ENCODE data around the gene PRX.

The PRX gene

GRCh38 chr19:40360020-40360707 lies 53.0 kb downstream of the PRX start:
- no peak for TF ChIP-seq CTCF (IDR thresholded peaks at IDR 0.05; ENCODE audit: low read depth, low read length, missing control alignments)
- no peak overlapping the region for H3K4me3 ChIP-seq (replicated peaks; ENCODE audit: low read depth, low read length)
- DNase-seq (ENCODE audit: extremely low read depth, low read depth), result no peak

- no peak overlapping the region for H3K4me3 ChIP-seq (replicated peaks; ENCODE audit: low read depth, low read length)
- no peak for DNase-seq (ENCODE audit: extremely low read depth, low read depth)
- no peak for TF ChIP-seq CTCF (IDR thresholded peaks at IDR 0.05; ENCODE audit: low read depth, low read length, missing control alignments)
These were observed 54.4 kb downstream of the PRX start for GRCh38 chr19:40358773-40359172.

- DNase-seq (ENCODE audit: extremely low read depth, low read depth), result no peak
- no peak for TF ChIP-seq CTCF (IDR thresholded peaks at IDR 0.05; ENCODE audit: low read depth, low read length, missing control alignments)
- no peak overlapping the region for H3K4me3 ChIP-seq (replicated peaks; ENCODE audit: low read depth, low read length)
These were observed 55.5 kb downstream of the PRX start for GRCh38 chr19:40357640-40358039.

GRCh38 chr19:40356681-40357595 lies 56.2 kb downstream of the PRX start:
- H3K4me3 ChIP-seq (replicated peaks; ENCODE audit: low read depth, low read length), result no peak overlapping the region
- DNase-seq (ENCODE audit: extremely low read depth, low read depth), result peak; percentile 19
- TF ChIP-seq CTCF (IDR thresholded peaks at IDR 0.05; ENCODE audit: low read depth, low read length, missing control alignments), result no peak

GRCh38 chr19:40355975-40356680 lies 57.0 kb downstream of the PRX start:
- no peak for TF ChIP-seq CTCF (IDR thresholded peaks at IDR 0.05; ENCODE audit: low read depth, low read length, missing control alignments)
- DNase-seq (ENCODE audit: extremely low read depth, low read depth), result no peak
- no peak overlapping the region for H3K4me3 ChIP-seq (replicated peaks; ENCODE audit: low read depth, low read length)

- H3K4me3 ChIP-seq (replicated peaks; ENCODE audit: low read depth, low read length), result peak overlapping the region; percentile 64
- peak; percentile 15 for DNase-seq (ENCODE audit: extremely low read depth, low read depth)
- TF ChIP-seq CTCF (IDR thresholded peaks at IDR 0.05; ENCODE audit: low read depth, low read length, missing control alignments), result no peak
These were observed 64.1 kb downstream of the PRX start for GRCh38 chr19:40348961-40349507.

Data from HFF-Myc (cell line).